Endothelial cell of umbilical vein (primary cell): Measurements from ENCODE around the gene MORC2.

Experiments
- JUN ChIP-seq: IDR thresholded peaks from 2 replicates; pipeline ENCODE4 v1.6.1; 2011; ENCODE audit warnings: borderline replicate concordance, low read depth; ENCODE audit not compliant: insufficient read length, insufficient read depth
- MYC ChIP-seq: IDR thresholded peaks from one replicate; pipeline ENCODE4 v1.6.1; 2011; ENCODE audit warnings: mild to moderate bottlenecking, low read depth, low read length
- POLR2A ChIP-seq: IDR thresholded peaks from 2 replicates; pipeline ENCODE4 v1.6.1; 2012; ENCODE audit warnings: low read depth, mild to moderate bottlenecking, control low read depth, low read length
- TF ChIP-seq, protein P1 (sequence below), 2 donors: IDR thresholded peaks; 1 replicate in 1 of 2; 2 replicates in 1 of 2; pipeline ENCODE4 v1.5.1; 2011; ENCODE audit warnings: low read length in 2 of 2, mild to moderate bottlenecking in 2 of 2, moderate library complexity in 2 of 2, control low read depth in 1 of 2, inconsistent platforms in 1 of 2, low read depth in 1 of 2; ENCODE audit not compliant: insufficient read depth in 1 of 2; ENCODE audit errors: extremely low read depth in 1 of 2

DNA sequence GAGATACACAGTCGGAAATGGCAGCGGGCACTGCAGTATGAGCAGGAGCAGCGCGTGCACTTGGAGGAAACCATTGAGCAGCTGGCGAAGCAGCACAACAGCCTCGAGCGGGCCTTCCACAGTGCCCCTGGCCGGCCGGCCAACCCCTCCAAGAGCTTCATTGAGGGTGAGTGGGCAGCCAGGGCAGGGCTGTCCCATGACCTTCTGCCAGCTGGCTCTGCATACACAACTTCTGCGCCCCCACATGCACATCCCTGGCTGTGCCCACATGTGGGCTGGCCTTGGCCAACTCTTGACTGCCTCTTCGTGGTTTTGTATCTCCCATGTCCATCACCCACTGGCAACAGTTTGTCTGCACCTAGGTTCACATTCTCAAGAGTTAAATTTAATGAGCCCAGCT, 81.1 kb downstream of the MORC2 start:
- no peak for TF ChIP-seq POLR2A
- TF ChIP-seq, protein P1, sequence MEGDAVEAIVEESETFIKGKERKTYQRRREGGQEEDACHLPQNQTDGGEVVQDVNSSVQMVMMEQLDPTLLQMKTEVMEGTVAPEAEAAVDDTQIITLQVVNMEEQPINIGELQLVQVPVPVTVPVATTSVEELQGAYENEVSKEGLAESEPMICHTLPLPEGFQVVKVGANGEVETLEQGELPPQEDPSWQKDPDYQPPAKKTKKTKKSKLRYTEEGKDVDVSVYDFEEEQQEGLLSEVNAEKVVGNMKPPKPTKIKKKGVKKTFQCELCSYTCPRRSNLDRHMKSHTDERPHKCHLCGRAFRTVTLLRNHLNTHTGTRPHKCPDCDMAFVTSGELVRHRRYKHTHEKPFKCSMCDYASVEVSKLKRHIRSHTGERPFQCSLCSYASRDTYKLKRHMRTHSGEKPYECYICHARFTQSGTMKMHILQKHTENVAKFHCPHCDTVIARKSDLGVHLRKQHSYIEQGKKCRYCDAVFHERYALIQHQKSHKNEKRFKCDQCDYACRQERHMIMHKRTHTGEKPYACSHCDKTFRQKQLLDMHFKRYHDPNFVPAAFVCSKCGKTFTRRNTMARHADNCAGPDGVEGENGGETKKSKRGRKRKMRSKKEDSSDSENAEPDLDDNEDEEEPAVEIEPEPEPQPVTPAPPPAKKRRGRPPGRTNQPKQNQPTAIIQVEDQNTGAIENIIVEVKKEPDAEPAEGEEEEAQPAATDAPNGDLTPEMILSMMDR (IDR thresholded peaks at IDR 0.05; ENCODE audit: extremely low read depth in 1 of 2, insufficient read depth in 1 of 2, low read depth in 1 of 2, low read length in 2 of 2), result no peak
- TF ChIP-seq MYC, result no peak
- no peak for TF ChIP-seq JUN
